Epithelial cell of proximal tubule (primary cell): ENCODE measurements around the gene TP53I3. TPM values are rescaled to one million over a fixed set of nuclear protein-coding genes. Genes with fewer than 3 reads are reported as not detected.

Source experiments
- DNase-seq: peaks from one replicate; pipeline ENCODE4 v3.0.0-alpha.2; 2011; ENCODE audit warnings: low read depth
- H3K4me3 ChIP-seq: 2 replicates; pipeline ENCODE4 v1.5.1; 2011; ENCODE audit warnings: low read depth, mild to moderate bottlenecking, low read length
- total RNA-seq: library from RNA; depleted of rRNA; stranded (reverse); fragments of >200 nt; gene quantifications from 2 replicates; pipeline ENCODE4 v1.2.3, GENCODE V29; 2015
- TF ChIP-seq, protein P1 (sequence below): conservative IDR thresholded peaks from 2 replicates; pipeline ENCODE4 v1.5.1; 2012; ENCODE audit warnings: low read depth, mild to moderate bottlenecking, low read length

The TP53I3 gene
- total RNA-seq, 1 donor from 2014 or later: 36.5 TPM

DNA sequence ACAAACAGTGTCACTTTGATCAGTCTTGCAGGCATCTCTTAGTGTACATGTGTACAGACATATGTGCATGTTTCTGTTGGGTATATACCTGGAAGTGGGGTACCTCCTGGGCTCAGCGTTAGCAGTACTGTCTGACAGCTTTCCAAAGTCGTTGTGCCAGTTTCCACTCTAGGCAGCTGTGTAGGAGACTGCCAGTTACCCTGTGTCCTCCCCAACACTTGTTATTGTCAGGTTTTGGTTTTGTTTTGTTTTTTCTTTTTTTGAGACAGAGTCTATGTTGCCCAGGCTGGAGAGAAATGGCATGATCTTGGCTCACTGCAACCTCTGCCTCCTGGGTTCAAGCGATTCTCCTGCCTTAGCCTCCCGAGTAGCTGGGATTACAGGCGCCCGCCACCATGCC, 28.9 kb downstream of the TP53I3 start:
- no peak overlapping the region for H3K4me3 ChIP-seq
- TF ChIP-seq, protein P1, sequence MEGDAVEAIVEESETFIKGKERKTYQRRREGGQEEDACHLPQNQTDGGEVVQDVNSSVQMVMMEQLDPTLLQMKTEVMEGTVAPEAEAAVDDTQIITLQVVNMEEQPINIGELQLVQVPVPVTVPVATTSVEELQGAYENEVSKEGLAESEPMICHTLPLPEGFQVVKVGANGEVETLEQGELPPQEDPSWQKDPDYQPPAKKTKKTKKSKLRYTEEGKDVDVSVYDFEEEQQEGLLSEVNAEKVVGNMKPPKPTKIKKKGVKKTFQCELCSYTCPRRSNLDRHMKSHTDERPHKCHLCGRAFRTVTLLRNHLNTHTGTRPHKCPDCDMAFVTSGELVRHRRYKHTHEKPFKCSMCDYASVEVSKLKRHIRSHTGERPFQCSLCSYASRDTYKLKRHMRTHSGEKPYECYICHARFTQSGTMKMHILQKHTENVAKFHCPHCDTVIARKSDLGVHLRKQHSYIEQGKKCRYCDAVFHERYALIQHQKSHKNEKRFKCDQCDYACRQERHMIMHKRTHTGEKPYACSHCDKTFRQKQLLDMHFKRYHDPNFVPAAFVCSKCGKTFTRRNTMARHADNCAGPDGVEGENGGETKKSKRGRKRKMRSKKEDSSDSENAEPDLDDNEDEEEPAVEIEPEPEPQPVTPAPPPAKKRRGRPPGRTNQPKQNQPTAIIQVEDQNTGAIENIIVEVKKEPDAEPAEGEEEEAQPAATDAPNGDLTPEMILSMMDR: no peak
- no peak for DNase-seq

GRCh38 chr2:24054366-24055010, 30.1 kb downstream of the TP53I3 start:
- H3K4me3 ChIP-seq: no peak overlapping the region
- TF ChIP-seq, protein P1: no peak
- no peak for DNase-seq

- H3K4me3 ChIP-seq: no peak overlapping the region
- no peak for DNase-seq
- TF ChIP-seq, protein P1: no peak
These were observed 31.7 kb downstream of the TP53I3 start for GRCh38 chr2:24052951-24053350.

DNA sequence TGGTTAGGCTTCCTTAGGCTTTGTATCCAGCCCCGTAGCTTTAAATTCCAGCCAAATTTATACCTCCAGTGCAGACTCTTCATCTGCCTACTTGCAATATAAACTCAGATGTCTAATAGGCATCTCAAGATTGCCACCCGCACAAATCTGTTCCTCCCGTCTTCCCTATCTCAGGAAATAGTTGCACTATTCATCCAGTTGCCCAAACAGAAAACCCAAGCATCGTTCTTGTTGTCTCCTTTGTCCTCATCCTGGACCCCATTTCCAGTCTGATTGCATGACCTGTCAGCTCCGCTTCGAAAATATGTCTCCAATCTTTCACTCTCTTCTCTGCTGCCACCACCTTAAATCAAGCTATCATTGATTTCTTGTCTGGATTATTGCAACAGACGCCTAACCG, 32.8 kb downstream of the TP53I3 start:
- DNase-seq: no peak
- TF ChIP-seq, protein P1: no peak
- H3K4me3 ChIP-seq: no peak overlapping the region

- H3K4me3 ChIP-seq: peak overlapping the region; percentile 78
- TF ChIP-seq, protein P1: no peak
- no peak for DNase-seq
These were observed 34.3 kb downstream of the TP53I3 start for GRCh38 chr2:24050041-24050979.

DNA sequence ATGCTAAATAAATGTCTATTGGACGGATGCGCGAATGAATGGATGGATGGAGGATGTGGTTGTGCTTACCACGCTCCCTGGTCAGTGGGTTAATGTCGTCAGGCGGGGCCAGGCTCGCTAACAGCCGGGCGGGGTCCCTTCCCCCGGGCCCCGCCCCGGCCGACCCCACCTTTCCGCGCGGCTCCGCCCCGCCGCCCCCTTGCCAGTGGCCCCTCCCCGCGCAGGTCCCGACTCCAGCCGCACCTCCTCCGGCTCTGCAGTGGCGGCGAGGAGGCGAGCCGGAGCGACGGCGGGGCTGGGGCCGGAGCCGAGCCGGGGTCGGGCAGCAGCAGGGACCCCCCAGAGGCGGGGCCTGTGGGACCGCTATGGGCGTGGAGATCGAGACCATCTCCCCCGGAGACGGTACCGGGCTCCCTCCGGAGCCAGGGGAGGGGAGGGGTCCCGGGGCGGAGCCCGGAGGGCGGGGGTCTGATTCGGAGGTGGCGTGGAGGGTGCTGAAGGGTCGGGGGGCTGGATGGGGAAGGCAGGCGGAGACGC, 35.1 kb downstream of the TP53I3 start, which contains the start of gene FKBP1B:
Gene FKBP1B (plus strand): TSS at position 257 of the 537 bp plus-strand sequence. CDS start 109 bp downstream, at position 366.
- no peak for DNase-seq
- TF ChIP-seq, protein P1: no peak
- H3K4me3 ChIP-seq: peak within 1 kb of the TSS; percentile 78
